ENCODE measurements around the gene VTI1B. TPM values are rescaled to one million over a fixed set of nuclear protein-coding genes. Genes with fewer than 3 reads are reported as not detected.
"Not testable (repeated sequence)": the region's sequence is repeated elsewhere in the genome, so short reads cannot be mapped to it uniquely, and the experiment has no call there.

The VTI1B gene
- total RNA-seq, 2 donors from 2014 or later = 41.2 to 48.1 TPM

DNA sequence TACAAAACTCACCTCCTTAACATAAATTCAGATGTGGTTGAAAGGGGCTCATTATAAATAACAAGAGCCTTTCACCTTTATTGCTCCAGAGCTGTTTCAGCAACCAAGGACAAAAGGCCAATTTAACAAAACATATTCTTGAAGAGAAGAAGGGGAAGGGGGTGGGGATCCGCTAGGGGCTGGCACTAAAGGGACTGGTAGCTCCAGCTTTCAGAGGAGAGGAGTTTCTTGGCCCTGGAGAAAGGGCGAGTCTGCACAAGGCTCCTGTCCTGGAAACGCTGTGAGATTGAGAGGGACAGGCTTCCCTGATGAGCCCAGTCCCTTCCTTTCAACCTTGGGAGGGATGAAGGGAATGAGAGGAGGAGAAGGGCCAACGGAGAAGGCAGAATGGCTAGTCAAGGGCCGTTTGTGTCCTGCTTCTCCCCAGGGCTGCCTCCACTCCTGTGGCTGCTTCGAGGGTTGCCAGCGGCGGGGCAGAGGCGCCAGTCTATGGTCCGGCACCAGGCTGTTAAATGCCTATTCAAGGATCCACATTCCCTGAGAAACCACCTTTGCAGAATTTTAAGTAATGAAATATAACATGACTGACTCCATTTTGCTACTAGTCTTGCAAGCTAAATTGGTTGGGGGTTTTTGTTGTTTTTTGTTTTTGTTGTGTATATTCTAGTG is 64.7 kb downstream of the VTI1B start:
- no peak for ATAC-seq
- Mint-ChIP-seq H3K4me3 (no peak overlapping the region), H3K27me3 (peaks cover 46% of the 10 kb centered on the region), H3K4me1 (no peaks in the 10 kb centered on the region), H3K27ac (no peak overlapping the region), H3K36me3 (ENCODE audit: low read depth) (no peaks in the 10 kb centered on the region)
- DNase-seq = no peak
- no peaks in the 10 kb centered on the region for H3K9me3 ChIP-seq (ENCODE audit: control insufficient read depth, low read length, poor library complexity, severe bottlenecking)

DNA sequence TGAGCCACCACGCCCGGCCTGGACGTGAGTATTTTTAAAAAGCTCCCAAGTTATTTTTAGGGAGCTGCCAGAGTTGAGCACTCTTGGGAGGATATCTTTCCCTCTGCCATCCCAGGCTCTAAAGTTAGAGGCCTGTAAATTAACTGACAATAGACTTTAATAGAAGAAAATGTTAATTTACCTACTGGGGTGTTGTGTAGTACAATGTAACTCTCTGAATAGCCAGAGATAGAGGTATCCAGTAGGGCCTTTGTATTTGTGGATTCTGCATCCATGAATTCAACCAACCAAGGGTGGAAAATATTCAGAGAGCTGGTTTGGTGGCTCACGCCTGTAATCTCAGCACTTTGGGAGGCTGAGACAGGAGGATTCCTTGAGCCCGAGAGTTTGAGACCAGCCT is 66.8 kb downstream of the VTI1B start:
- Mint-ChIP-seq H3K4me1 (no peaks in the 10 kb centered on the region), H3K27ac (no peak overlapping the region), H3K36me3 (ENCODE audit: low read depth) (no peaks in the 10 kb centered on the region), H3K27me3 (peaks cover 34% of the 10 kb centered on the region), H3K4me3 (no peak overlapping the region)
- DNase-seq = no peak
- no peak for ATAC-seq
- H3K9me3 ChIP-seq (ENCODE audit: control insufficient read depth, low read length, poor library complexity, severe bottlenecking) = no peaks in the 10 kb centered on the region

DNA sequence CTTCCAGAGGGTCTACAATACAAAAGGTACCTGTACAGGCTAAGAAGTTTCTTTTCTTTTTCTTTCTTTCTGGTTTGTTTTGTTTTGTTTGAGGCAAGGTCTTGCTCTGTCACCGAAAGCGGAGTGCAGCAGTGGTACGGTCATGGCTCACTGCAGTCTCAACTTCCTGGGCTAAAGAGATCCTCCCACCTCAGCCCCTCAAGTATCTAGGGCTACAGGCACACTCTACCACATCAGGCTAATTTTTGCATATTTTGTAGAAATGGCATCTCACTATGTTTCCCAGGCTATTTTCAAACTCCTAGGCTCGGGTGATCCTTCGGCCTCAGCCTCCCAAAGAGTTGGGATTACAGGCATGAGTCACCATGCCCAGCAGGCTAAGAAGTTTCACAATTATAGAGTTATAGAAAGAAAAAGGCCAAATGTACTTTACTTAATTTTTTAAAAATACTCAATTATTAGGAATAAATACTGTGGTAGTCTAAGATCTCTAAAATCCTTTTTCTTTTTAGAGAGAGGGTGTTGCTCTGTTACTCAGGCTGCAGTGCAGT is 71.4 kb downstream of the VTI1B start:
- Mint-ChIP-seq H3K36me3 (ENCODE audit: low read depth) (no peaks in the 10 kb centered on the region), H3K4me3 (no peak overlapping the region)
- DNase-seq = no peak

DNA sequence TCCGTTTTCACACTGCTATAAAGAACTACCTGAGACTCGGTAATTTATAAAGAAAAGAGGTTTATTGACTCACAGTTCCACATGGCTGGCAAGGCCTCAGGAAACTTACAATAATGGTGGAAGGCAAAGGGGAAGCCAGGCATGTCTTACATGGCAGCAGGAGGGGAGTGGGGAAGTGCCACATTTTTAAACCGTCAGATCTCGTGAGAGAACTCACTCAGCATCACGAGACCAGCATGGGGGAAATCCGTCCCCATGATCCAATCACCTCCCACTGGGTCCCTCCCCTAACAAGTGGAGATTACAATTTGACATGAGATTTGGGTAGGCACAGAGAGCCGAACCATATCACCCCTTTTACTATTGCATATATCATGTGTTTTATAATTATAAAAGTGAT is 72.4 kb downstream of the VTI1B start:
- Mint-ChIP-seq H3K4me1 (peaks cover 22% of the 10 kb centered on the region), H3K27me3 (peaks cover 4% of the 10 kb centered on the region), H3K27ac (no peak overlapping the region), H3K4me3 (no peak overlapping the region), H3K36me3 (ENCODE audit: low read depth) (no peaks in the 10 kb centered on the region)
- ATAC-seq (no peak), DNase-seq (no peak)
- no peaks in the 10 kb centered on the region for H3K9me3 ChIP-seq (ENCODE audit: control insufficient read depth, low read length, poor library complexity, severe bottlenecking)

More for the DNA sequence above, 71.4 kb downstream of the VTI1B start:
- no peaks in the 10 kb centered on the region for H3K9me3 ChIP-seq (ENCODE audit: control insufficient read depth, low read length, poor library complexity, severe bottlenecking)
- H3K27ac Mint-ChIP-seq = no peak overlapping the region
- H3K27me3 Mint-ChIP-seq = peaks cover 4% of the 10 kb centered on the region
- peaks cover 15% of the 10 kb centered on the region for H3K4me1 Mint-ChIP-seq
- ATAC-seq = no peak

DNA sequence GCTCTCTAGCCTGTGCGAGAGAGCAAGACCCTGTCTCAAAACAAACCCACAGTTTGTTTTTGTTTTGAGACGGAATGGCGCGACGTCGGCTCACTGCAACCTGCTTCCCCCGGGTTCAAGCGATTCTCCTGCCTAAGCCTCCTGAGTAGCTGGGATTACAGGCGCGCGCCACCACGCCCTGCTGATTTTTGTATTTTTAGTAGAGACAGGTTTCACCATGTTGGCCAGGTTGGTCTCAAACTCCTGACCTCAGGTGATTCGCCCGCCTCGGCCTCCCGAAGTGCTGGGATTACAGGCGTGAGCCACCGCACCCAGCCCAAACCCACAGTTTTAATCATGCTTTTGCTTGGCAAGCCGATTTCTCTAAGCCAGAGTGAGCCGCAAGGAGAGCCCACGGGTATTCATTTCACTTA is 73.9 kb downstream of the VTI1B start:
- not testable (repeated sequence) for DNase-seq; H3K36me3 Mint-ChIP-seq (ENCODE audit: low read depth); ATAC-seq; H3K9me3 ChIP-seq (ENCODE audit: control insufficient read depth, low read length, poor library complexity, severe bottlenecking); H3K27me3 Mint-ChIP-seq
- Mint-ChIP-seq H3K4me1 (peaks cover 28% of the 10 kb centered on the region), H3K27ac (peak overlapping the region; percentile 90), H3K4me3 (peak overlapping the region; percentile 96)

DNA sequence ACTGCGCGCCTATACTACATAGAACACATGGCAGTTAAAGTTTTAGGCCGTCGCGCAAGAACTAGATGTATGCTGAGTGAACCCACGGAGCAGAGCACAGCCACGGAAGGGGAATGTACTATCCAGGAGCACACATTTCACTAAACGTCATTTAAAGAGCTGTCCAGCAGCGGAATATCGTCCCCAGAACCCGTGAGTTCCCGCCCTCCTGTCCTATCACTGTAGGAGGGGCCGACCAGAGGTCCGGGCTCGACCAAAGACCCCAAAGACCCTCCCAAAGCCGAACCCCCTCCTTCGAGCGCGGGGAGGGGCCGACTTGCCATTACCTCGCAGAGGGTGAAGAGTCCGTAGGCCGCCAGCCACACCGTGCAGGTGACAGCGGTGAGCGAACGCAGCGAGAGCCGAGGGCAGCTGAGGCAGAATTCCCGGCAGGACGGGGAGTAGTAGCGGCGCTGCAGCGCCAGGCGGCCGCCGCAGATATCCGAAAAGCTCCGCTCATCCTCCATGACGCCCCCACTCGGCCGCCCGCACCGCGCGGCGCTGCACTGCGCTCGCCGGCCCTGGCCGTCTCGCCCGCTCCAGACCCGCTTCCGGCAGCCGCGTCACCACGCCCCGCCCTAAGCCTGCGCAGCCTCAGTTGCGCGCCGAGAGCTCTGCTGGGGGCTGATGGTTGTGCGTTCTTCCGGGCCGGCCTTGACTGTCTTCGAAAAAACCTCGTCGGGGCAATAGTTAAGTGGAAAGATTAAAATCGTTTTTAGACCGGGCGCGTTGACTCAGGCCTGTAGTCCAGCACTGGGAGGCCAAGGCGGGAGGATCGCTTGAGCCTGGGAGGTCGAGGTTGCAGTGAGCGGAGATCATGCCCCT is 74.5 kb downstream of the VTI1B start, which contains the start of gene PIGH:
TSS of gene PIGH (minus strand) at position 571 of the 864 bp plus-strand sequence. CDS start at position 506, 65 bp downstream.
- ATAC-seq (peak; percentile 97), DNase-seq (peak; percentile 90 to 91 (median 90))
- Mint-ChIP-seq H3K27ac (peak within 1 kb of the TSS; percentile 90), H3K4me3 (peak within 1 kb of the TSS; percentile 96), H3K27me3 (peaks cover 2% of the 10 kb centered on the region), H3K36me3 (ENCODE audit: low read depth) (no peaks in the 10 kb centered on the region), H3K4me1 (peaks cover 31% of the 10 kb centered on the region)
- no peaks in the 10 kb centered on the region for H3K9me3 ChIP-seq (ENCODE audit: control insufficient read depth, low read length, poor library complexity, severe bottlenecking)

Other genes starting within 250 kb of the VTI1B start
- 10 to 100 TPM; 12.7 to 15.2 TPM for gene TMEM229B, start 185.9 kb downstream of the VTI1B start, total RNA-seq
- under 1 TPM in 1 of 2 donors, not detected in 1; 0.12 TPM for gene PLEKHH1, start 141.3 kb downstream of the VTI1B start, total RNA-seq
- gene PIGH, start 74.4 kb downstream of the VTI1B start, total RNA-seq = 10 to 100 TPM; 34.2 to 39.1 TPM
- gene ARG2, start 54.7 kb downstream of the VTI1B start, total RNA-seq = 1 to 10 TPM; 5.1 to 5.2 TPM
- 10 to 100 TPM; 23.4 to 34.4 TPM for gene RDH11, start 21.1 kb upstream of the VTI1B start, total RNA-seq
- not detected for gene RDH12, start 27.3 kb upstream of the VTI1B start, total RNA-seq
- gene ZFYVE26, start 142.0 kb upstream of the VTI1B start, total RNA-seq = 10 to 100 TPM; 25.0 to 29.9 TPM
- gene RAD51B, start 145.1 kb upstream of the VTI1B start, total RNA-seq = 10 to 100 TPM; 17.0 to 20.7 TPM

All from T-helper 17 cell (primary cell).